GM10266 (cell line): ENCODE measurements around the gene RBMS1.

Source experiments
- DNase-seq: peaks from one replicate; pipeline ENCODE4 v3.0.0; 2012; ENCODE audit errors: extremely low spot score
- CTCF ChIP-seq: IDR thresholded peaks from 2 replicates; pipeline ENCODE4 v1.5.1; 2012; ENCODE audit warnings: mild to moderate bottlenecking, low read depth; ENCODE audit not compliant: control insufficient read depth, insufficient read depth; ENCODE audit errors: missing control alignments

The RBMS1 gene

GRCh38 chr2:160232905-160233475 is 260.6 kb downstream of the RBMS1 start:
- no peak for DNase-seq
- TF ChIP-seq CTCF = no peak

GRCh38 chr2:160229591-160229990 is 264.0 kb downstream of the RBMS1 start:
- DNase-seq = no peak
- no peak for TF ChIP-seq CTCF

DNA sequence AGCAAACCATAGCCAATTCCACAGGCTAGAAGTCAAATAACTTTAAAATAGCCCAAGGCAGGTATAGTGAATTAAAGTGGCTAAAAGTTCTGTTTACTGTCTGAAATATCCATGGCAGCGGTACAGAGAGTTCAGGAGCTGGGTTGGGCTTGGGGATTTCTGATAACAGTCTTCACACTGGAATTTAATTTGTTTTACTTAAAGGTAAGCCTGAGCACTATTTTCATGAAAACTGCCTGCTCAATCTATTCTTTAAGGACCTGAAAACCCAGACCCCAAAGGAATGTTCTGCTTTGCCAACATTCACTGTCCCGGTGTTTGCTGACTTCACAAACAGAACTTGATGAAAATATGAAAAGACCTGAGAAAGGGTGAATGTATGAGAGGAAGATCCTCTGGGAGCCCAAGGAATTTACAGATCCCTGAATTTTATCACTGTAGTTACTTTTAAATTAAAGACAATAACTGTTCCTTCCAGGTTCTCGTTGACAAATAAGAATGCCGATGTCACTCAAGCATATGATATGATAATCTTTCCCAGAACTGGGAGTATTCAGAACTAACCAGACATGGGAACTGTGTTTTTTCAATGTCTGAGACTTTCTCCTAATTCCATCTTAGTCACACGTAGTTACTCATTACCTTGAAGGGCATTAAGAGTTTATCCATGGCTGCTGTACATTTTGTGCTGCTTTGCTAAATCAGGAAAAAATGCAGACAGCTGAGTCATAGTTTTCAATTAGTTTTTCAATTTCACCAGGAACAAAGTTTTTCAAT is 265.3 kb downstream of the RBMS1 start:
- no peak for DNase-seq

GRCh38 chr2:160227293-160227915 is 266.2 kb downstream of the RBMS1 start:
- no peak for TF ChIP-seq CTCF
- DNase-seq = no peak

More for the DNA sequence above, 265.3 kb downstream of the RBMS1 start:
- TF ChIP-seq CTCF = no peak

- no peak for TF ChIP-seq CTCF
- no peak for DNase-seq
Measured at GRCh38 chr2:160226367-160226766, 267.2 kb downstream of the RBMS1 start.

DNA sequence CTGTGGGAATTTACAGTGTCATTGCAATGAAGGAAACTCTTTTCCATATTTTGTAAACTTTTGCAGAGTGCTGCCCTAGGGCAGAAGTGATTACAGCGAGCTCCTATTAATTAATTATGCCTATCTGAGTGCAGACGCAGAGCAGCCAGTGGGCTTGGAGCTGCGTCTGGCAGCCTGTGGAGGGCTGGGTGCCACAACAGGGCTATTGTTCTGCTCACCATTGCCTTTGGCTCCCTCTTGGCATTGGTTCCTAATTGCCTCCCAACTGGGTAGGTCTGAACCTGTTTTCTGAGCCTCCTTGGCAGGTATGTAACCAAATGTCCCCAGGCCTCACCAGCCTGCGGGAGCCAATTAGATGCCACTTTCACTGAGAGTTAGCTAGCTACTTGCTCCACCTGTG is 267.9 kb downstream of the RBMS1 start:
- no peak for DNase-seq

More for the DNA sequence above, 267.9 kb downstream of the RBMS1 start:
- TF ChIP-seq CTCF = no peak
